HepG2 (cell line): ENCODE measurements around the gene CNTNAP1. TPM values are rescaled to one million over a fixed set of nuclear protein-coding genes. Genes with fewer than 3 reads are reported as not detected.

Experiments used
- ATAC-seq: fragments of 200-7000 bp; cut with Tn5 transposase; 3 replicates; pipeline ENCODE4 v1.9.1; 2020; ENCODE audit warnings: mild to moderate bottlenecking, moderate library complexity
- BruUV-seq: library from RNA; stranded (reverse); fragments of 400-500 nt; replicated peaks from 2 replicates; lab custom pipeline; 2021; lab: Mats Ljungman, UMichigan
- CTCF ChIA-PET: fragments of 300-600 bp; formaldehyde crosslinking; extraction: SDS; loops from one replicate; lab custom pipeline; 2021; ENCODE audit warnings: low total read pairs, inconsistent platforms, low intra/inter-chr PET ratio; lab: Yijun Ruan, JAX
- POLR2A ChIA-PET: fragments of 350-600 bp; sonication (Branson Sonifier 250); formaldehyde crosslinking; loops from one replicate; lab custom pipeline; 2020; ENCODE audit warnings: antibody characterized with exemption, inconsistent platforms; lab: Yijun Ruan, JAX
- DNase-seq: peaks from one replicate; pipeline ENCODE4 v3.0.0-alpha.2; 2015; ENCODE audit warnings: low spot score
- FAIRE-seq: peaks from 3 replicates; lab custom pipeline; 2011; peaks lifted over from hg19 to GRCh38; lab: Jason Lieb, UNC
- H2AFZ ChIP-seq: one replicate; pipeline ENCODE4 v1.6.1; 2011; ENCODE audit warnings: low read length, inconsistent platforms
- H3K27ac ChIP-seq: fragments of 300-600 bp; 3 replicates; pipeline ENCODE4 v1.8.0; 2011; ENCODE audit warnings: mixed run types, mild to moderate bottlenecking, mixed read lengths, low read length, inconsistent platforms; ENCODE audit not compliant: insufficient read depth; ENCODE audit errors: extremely low read length
- H3K27me3 ChIP-seq, 2 experiments: fragments of 200-600 bp in 1 of 2; 2 replicates in 1 of 2; 3 replicates in 1 of 2; pipeline versions ENCODE4 v1.6.0 to v1.8.0; 2011; ENCODE audit warnings: low read length in 2 of 2, mild to moderate bottlenecking in 2 of 2, moderate library complexity in 2 of 2, inconsistent platforms in 1 of 2; ENCODE audit not compliant: insufficient read depth in 2 of 2, control insufficient read depth in 1 of 2
- H3K36me3 ChIP-seq, 2 experiments: fragments of 200-600 bp in 1 of 2; replicated peaks in 1 of 2; 2 replicates in 1 of 2; 3 replicates in 1 of 2; pipeline versions ENCODE4 v1.5.1 to v1.8.0; 2011; ENCODE audit warnings: low read length in 2 of 2, inconsistent platforms in 1 of 2; ENCODE audit not compliant: insufficient read depth in 2 of 2, control insufficient read depth in 1 of 2
- H3K4me1 ChIP-seq: 2 replicates; pipeline ENCODE4 v1.5.1; 2012; ENCODE audit warnings: low read length, inconsistent platforms; ENCODE audit not compliant: insufficient read depth
- H3K4me2 ChIP-seq: 2 replicates; pipeline ENCODE4 v1.6.0; 2011; ENCODE audit warnings: low read depth, low read length, inconsistent platforms
- H3K4me3 ChIP-seq, 3 experiments: fragments of 200-600 bp in 1 of 3; sonication (generic), shearing (Covaris generic) in 1 of 3; replicated peaks in 1 of 3; 2 replicates each; pipeline ENCODE4 v1.5.1; 2011 to 2016; ENCODE audit warnings: low read length in 3 of 3, inconsistent platforms in 2 of 3, low read depth in 2 of 3, mild to moderate bottlenecking in 2 of 3, control low read depth in 1 of 3, mixed read lengths in 1 of 3; ENCODE audit not compliant: insufficient read depth in 1 of 3
- H3K79me2 ChIP-seq: one replicate; pipeline ENCODE4 v1.6.1; 2011; ENCODE audit warnings: low read length, inconsistent platforms; ENCODE audit not compliant: insufficient read depth
- H3K9ac ChIP-seq: 2 replicates; pipeline ENCODE4 v1.6.0; 2011; ENCODE audit warnings: mild to moderate bottlenecking, low read depth, low read length, inconsistent platforms; ENCODE audit not compliant: insufficient read depth
- H3K9me3 ChIP-seq: 2 replicates; pipeline ENCODE4 v1.5.1; 2012; ENCODE audit warnings: mild to moderate bottlenecking, low read length
- H4K20me1 ChIP-seq: 2 replicates; pipeline ENCODE4 v1.6.0; 2011; ENCODE audit warnings: inconsistent platforms, mild to moderate bottlenecking, low read length, moderate library complexity; ENCODE audit not compliant: insufficient read depth
- ARNTL ChIP-seq: sonication (generic); formaldehyde crosslinking; IDR thresholded peaks from 2 replicates; pipeline ENCODE4 v1.4.0; 2020; ENCODE audit warnings: mild to moderate bottlenecking, missing genetic modification reagents
- CHD4 ChIP-seq: fragments of 200-600 bp; sonication (generic); IDR thresholded peaks from 2 replicates; pipeline ENCODE4 v1.7.0; 2017; ENCODE audit warnings: mild to moderate bottlenecking, low read length, borderline replicate concordance
- HMGA1 ChIP-seq: sonication (generic); formaldehyde crosslinking; conservative IDR thresholded peaks from 2 replicates; pipeline ENCODE4 v1.4.0; 2020; ENCODE audit warnings: missing genetic modification reagents
- ISL2 ChIP-seq: sonication (generic); formaldehyde crosslinking; IDR thresholded peaks from 2 replicates; pipeline ENCODE4 v1.5.0; 2020; ENCODE audit warnings: missing genetic modification reagents
- JUN ChIP-seq: sonication (generic); formaldehyde crosslinking; IDR thresholded peaks from 2 replicates; pipeline ENCODE4 v1.4.0; 2020; ENCODE audit warnings: mild to moderate bottlenecking, missing genetic modification reagents
- KDM5B ChIP-seq: sonication (generic); formaldehyde crosslinking; IDR thresholded peaks from 2 replicates; pipeline ENCODE4 v1.4.0; 2020; ENCODE audit warnings: missing genetic modification reagents, mild to moderate bottlenecking, borderline replicate concordance
- KLF15 ChIP-seq: sonication (generic); formaldehyde crosslinking; IDR thresholded peaks from 2 replicates; pipeline ENCODE4 v1.8.1; 2023; ENCODE audit warnings: borderline replicate concordance, mild to moderate bottlenecking, inconsistent platforms, missing genetic modification reagents, mixed read lengths
- KLF9 ChIP-seq: IDR thresholded peaks from 2 replicates; pipeline ENCODE4 v1.6.1; 2016; ENCODE audit warnings: low read depth
- ONECUT2 ChIP-seq: sonication (generic); formaldehyde crosslinking; IDR thresholded peaks from 2 replicates; pipeline ENCODE4 v1.4.0; 2020; ENCODE audit warnings: missing genetic modification reagents
- RCOR2 ChIP-seq: IDR thresholded peaks from 2 replicates; pipeline ENCODE4 v1.6.1; 2016; ENCODE audit warnings: missing biosample characterization, missing genetic modification reagents
- ZKSCAN1 ChIP-seq: fragments of 150-350 bp; IDR thresholded peaks from 2 replicates; pipeline ENCODE4 v1.6.1; 2014; ENCODE audit warnings: low read length
- ZNF124 ChIP-seq: sonication (generic); formaldehyde crosslinking; IDR thresholded peaks from 2 replicates; pipeline ENCODE4 v1.4.0; 2020; ENCODE audit warnings: missing genetic modification reagents
- ZNF142 ChIP-seq: sonication (generic); formaldehyde crosslinking; IDR thresholded peaks from 2 replicates; pipeline ENCODE4 v1.4.0; 2020; ENCODE audit warnings: missing genetic modification reagents
- ZNF431 ChIP-seq: sonication (generic); formaldehyde crosslinking; IDR thresholded peaks from 2 replicates; pipeline ENCODE4 v1.9.0; 2022; ENCODE audit warnings: missing genetic modification reagents, low read depth, mild to moderate bottlenecking, borderline replicate concordance
- ZNF543 ChIP-seq: sonication (generic); formaldehyde crosslinking; IDR thresholded peaks from 2 replicates; pipeline ENCODE4 v1.4.0; 2020; ENCODE audit warnings: mild to moderate bottlenecking, missing genetic modification reagents
- WGBS: methylation state at CpG from one replicate; pipeline ENCODE4 v1.1.6; 2017; ENCODE audit warnings: low lambda C conversion rate; 5-methylcytosine and 5-hydroxymethylcytosine counted together
- in situ Hi-C: cut with HindIII; loops from 2 replicates; pipeline ENCODE4 v1.10.0; 2017; ENCODE audit warnings: low pct_unique_long_range_greater_than_20kb; ENCODE audit not compliant: extremely low pct_ligation_motif_present
- intact Hi-C: fragments of 100-400 bp; cut with micrococcal nuclease; formaldehyde crosslinking; loops from one replicate; pipeline ENCODE4 v1.10.0; 2022; ENCODE audit not compliant: unreplicated experiment
- polyA plus RNA-seq, 8 experiments: library from polyadenylated mRNA; depleted of rRNA in 3 of 8; stranded (reverse) in 7 of 8; unstranded in 1 of 8; fragments of >200 nt; fragmentation: Illumina TruSeq in 4 of 8; extraction: Trizol in 4 of 8; gene quantifications; 2 replicates each; pipeline versions ENCODE4 v1.2.1 to v1.2.3, GENCODE V29; 2011 to 2016; ENCODE audit warnings: low read depth in 4 of 8, missing spikeins in 1 of 8, mixed read lengths in 1 of 8; ENCODE audit not compliant: insufficient read depth in 1 of 8
- total RNA-seq, 5 experiments: library from RNA; depleted of rRNA; stranded (reverse); fragments of >200 nt; fragmentation: Illumina TruSeq; extraction: Trizol; gene quantifications; 2 replicates each; pipeline ENCODE4 v1.2.3, GENCODE V29; 2016; ENCODE audit warnings: low read depth in 1 of 5
- TF ChIP-seq, protein P1 (sequence below): sonication (generic); formaldehyde crosslinking; IDR thresholded peaks from 2 replicates; pipeline ENCODE4 v1.8.0; 2022; ENCODE audit warnings: mild to moderate bottlenecking, missing genetic modification reagents, moderate library complexity

Gene CNTNAP1
- total and polyA plus RNA-seq, 2 of the 13 experiments (the other 11 are each of a cell fraction or from before 2014, with no cell fraction given): 4.5 to 7.7 TPM

GRCh38 chr17:42681976-42682721, at the start of gene CNTNAP1 (continued):
- 0 out of 2 replicates have a peak, but pooled peaks have one; percentile 36 for TF ChIP-seq ZNF142
- TF ChIP-seq ISL2 (CRISPR knock-in tag): 0 out of 2 replicates have a peak, but pooled peaks have one; percentile 5
- TF ChIP-seq ARNTL (CRISPR knock-in tag): 0 out of 2 replicates have a peak, but pooled peaks have one; percentile 49
- TF ChIP-seq KLF9: no peak

GRCh38 chr17:42632949-42633444, 49.3 kb upstream of the CNTNAP1 start:
- POLR2A ChIA-PET: interaction anchor here (1.1 to 1.7 kb wide), 2 partner anchors 14 to 23 kb away, joined by 3 to 8 read pairs; partner anchors contain the start of genes RETREG3 and TUBG1
- WGBS: 60% methylated on average over 9 of the region's 9 CpGs
- no TSS peak for BruUV-seq
- TF ChIP-seq JUN (CRISPR knock-in tag): no peak
- no peak for TF ChIP-seq RCOR2 (CRISPR knock-in tag)
- TF ChIP-seq KDM5B (CRISPR knock-in tag): no peak
- no peak for TF ChIP-seq ONECUT2 (CRISPR knock-in tag)
- TF ChIP-seq HMGA1 (CRISPR knock-in tag): no peak
- TF ChIP-seq ZNF431 (CRISPR knock-in tag): no peak
- no peak for TF ChIP-seq ZNF543 (CRISPR knock-in tag)
- no peak for TF ChIP-seq CHD4
- TF ChIP-seq ZNF124 (CRISPR knock-in tag): no peak
- TF ChIP-seq ZKSCAN1: no peak
- TF ChIP-seq, protein P1, sequence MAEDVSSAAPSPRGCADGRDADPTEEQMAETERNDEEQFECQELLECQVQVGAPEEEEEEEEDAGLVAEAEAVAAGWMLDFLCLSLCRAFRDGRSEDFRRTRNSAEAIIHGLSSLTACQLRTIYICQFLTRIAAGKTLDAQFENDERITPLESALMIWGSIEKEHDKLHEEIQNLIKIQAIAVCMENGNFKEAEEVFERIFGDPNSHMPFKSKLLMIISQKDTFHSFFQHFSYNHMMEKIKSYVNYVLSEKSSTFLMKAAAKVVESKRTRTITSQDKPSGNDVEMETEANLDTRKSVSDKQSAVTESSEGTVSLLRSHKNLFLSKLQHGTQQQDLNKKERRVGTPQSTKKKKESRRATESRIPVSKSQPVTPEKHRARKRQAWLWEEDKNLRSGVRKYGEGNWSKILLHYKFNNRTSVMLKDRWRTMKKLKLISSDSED (CRISPR knock-in tag): no peak
- TF ChIP-seq KLF15 (CRISPR knock-in tag): no peak

More at GRCh38 chr17:42632949-42633444, 49.3 kb upstream of the CNTNAP1 start:
- Histone ChIP-seq H3K36me3 (no peaks in the 10 kb centered on the region), H3K79me2 (no peaks in the 10 kb centered on the region), H3K27ac (no peak overlapping the region), H4K20me1 (no peaks in the 10 kb centered on the region), H3K9ac (no peak overlapping the region), H3K4me1 (peaks cover under 1% of the 10 kb centered on the region; the same call in 1 of the 2 replicates), H3K4me2 (no peak overlapping the region), H3K27me3 (peaks cover 2 to 4% of the 10 kb centered on the region in 2 experiments; a peak in 1 of 5 replicates), H3K9me3 (no peaks in the 10 kb centered on the region), H3K4me3 (no peak overlapping the region), H2AFZ (peak overlapping the region; percentile 23)
- in situ Hi-C loops (no loop called here), intact Hi-C loops (no loop called here)
- ATAC-seq: peak; percentile 42
- DNase-seq: no peak
- CTCF ChIA-PET: no interaction called here
- no peak for FAIRE-seq
